Measurements from ENCODE around the gene LARGE1. TPM values are rescaled to one million over a fixed set of nuclear protein-coding genes. Genes with fewer than 3 reads are reported as not detected.

LARGE1 gene
- total RNA-seq, 1 donor = 13.4 TPM

GRCh38 chr22:33940741-33941140 lies 20.5 kb upstream of the LARGE1 start:
- TF ChIP-seq, protein P1, sequence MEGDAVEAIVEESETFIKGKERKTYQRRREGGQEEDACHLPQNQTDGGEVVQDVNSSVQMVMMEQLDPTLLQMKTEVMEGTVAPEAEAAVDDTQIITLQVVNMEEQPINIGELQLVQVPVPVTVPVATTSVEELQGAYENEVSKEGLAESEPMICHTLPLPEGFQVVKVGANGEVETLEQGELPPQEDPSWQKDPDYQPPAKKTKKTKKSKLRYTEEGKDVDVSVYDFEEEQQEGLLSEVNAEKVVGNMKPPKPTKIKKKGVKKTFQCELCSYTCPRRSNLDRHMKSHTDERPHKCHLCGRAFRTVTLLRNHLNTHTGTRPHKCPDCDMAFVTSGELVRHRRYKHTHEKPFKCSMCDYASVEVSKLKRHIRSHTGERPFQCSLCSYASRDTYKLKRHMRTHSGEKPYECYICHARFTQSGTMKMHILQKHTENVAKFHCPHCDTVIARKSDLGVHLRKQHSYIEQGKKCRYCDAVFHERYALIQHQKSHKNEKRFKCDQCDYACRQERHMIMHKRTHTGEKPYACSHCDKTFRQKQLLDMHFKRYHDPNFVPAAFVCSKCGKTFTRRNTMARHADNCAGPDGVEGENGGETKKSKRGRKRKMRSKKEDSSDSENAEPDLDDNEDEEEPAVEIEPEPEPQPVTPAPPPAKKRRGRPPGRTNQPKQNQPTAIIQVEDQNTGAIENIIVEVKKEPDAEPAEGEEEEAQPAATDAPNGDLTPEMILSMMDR (IDR thresholded peaks at IDR 0.05; ENCODE audit: insufficient read depth, low read depth, low read length) = no peak
- H3K4me3 ChIP-seq (ENCODE audit: low read depth, low read length) = no peak overlapping the region
- DNase-seq (ENCODE audit: low read depth) = no peak

DNA sequence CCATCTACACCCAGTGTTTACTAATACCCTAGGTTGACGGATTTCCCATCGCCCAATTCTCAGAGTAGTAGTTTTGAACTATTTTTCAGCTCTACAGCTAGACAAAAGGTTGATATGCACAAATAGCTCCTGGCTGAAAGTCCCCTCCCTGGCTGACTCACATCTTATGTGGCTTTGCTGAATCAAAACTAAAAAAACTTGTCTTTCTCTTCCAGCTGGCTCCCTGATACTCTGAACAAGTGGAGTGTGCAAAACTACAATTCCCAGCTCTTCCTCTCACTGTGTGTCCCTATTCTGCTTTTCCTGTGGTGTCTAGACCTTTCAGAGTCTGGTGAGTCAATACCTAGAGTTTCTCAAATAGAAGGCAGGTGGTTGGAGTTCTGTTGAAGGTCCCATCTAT lies 12.7 kb upstream of the LARGE1 start:
- no peak overlapping the region for H3K4me3 ChIP-seq (ENCODE audit: low read depth, low read length)
- DNase-seq (ENCODE audit: low read depth) = no peak
- TF ChIP-seq, protein P1 (IDR thresholded peaks at IDR 0.05; ENCODE audit: insufficient read depth, low read depth, low read length) = no peak

DNA sequence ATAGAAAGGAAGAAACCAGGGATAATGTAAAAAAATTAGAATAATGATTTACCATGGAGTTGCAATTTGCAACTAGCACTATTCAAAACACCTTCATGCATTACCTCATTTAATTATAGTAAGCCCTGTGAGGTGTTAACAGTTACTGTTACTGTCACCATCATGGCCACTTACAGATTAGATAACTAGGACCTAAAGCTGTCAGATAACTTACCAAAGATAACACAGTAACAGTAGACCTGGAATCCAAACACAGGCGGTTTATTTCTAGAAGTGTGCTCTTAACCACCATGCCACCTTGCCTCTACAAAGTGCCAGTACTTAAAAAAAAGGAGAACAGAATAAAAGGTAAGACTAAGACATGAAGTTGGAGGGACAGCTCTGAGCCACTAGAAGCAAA lies 11.1 kb upstream of the LARGE1 start:
- H3K4me3 ChIP-seq (ENCODE audit: low read depth, low read length) = no peak overlapping the region
- TF ChIP-seq, protein P1 (IDR thresholded peaks at IDR 0.05; ENCODE audit: insufficient read depth, low read depth, low read length) = no peak
- DNase-seq (ENCODE audit: low read depth) = no peak

- TF ChIP-seq, protein P1 (IDR thresholded peaks at IDR 0.05; ENCODE audit: insufficient read depth, low read depth, low read length) = no peak
- DNase-seq (ENCODE audit: low read depth) = no peak
- no peak overlapping the region for H3K4me3 ChIP-seq (ENCODE audit: low read depth, low read length)
Measured at GRCh38 chr22:33927752-33928151, 7.5 kb upstream of the LARGE1 start.

DNA sequence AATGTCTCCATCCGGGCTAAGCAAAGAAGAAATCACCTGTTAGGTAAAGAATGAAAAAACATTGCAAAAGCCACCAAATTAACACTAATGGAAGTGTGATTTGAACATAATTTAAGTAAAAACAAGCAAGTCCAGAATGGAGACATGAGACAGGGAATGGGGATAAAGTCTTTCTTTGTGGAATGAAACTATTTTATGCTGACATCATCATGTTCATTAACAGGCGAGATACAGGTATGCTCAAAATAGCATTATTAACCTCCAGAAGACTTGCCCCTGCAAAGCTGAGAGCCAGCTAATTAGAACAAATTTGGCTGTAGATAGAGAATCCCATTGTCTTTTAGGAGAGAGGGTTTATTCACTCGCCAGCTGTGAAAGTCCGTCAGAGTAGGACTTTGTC lies 4.9 kb upstream of the LARGE1 start:
- no peak for DNase-seq (ENCODE audit: low read depth)
- TF ChIP-seq, protein P1 (IDR thresholded peaks at IDR 0.05; ENCODE audit: insufficient read depth, low read depth, low read length) = no peak
- H3K4me3 ChIP-seq (ENCODE audit: low read depth, low read length) = no peak overlapping the region

GRCh38 chr22:33923660-33924246 lies 3.5 kb upstream of the LARGE1 start:
- DNase-seq (ENCODE audit: low read depth) = peak; percentile 66
- TF ChIP-seq, protein P1 (IDR thresholded peaks at IDR 0.05; ENCODE audit: insufficient read depth, low read depth, low read length) = peak; percentile 68
- no peak overlapping the region for H3K4me3 ChIP-seq (ENCODE audit: low read depth, low read length)

- no peak for DNase-seq (ENCODE audit: low read depth)
- peak overlapping the region; percentile 61 for H3K4me3 ChIP-seq (ENCODE audit: low read depth, low read length)
Measured at GRCh38 chr22:33923033-33923432, 2.8 kb upstream of the LARGE1 start.

More at GRCh38 chr22:33923033-33923432, 2.8 kb upstream of the LARGE1 start:
- TF ChIP-seq, protein P1 (IDR thresholded peaks at IDR 0.05; ENCODE audit: insufficient read depth, low read depth, low read length) = no peak
